Measurements from ENCODE around the gene PTPN4.

PTPN4 gene

GRCh38 chr2:119731983-119732382 is 27.7 kb upstream of the PTPN4 start:
- DNase-seq (ENCODE audit: low read depth) = no peak

- DNase-seq (ENCODE audit: low read depth) = no peak
Observed at GRCh38 chr2:119732601-119733164, 27.0 kb upstream of the PTPN4 start.

- no peak for DNase-seq (ENCODE audit: low read depth)
Observed at GRCh38 chr2:119734047-119734446, 25.7 kb upstream of the PTPN4 start.

GRCh38 chr2:119735565-119735964 is 24.2 kb upstream of the PTPN4 start:
- no peak for DNase-seq (ENCODE audit: low read depth)

DNA sequence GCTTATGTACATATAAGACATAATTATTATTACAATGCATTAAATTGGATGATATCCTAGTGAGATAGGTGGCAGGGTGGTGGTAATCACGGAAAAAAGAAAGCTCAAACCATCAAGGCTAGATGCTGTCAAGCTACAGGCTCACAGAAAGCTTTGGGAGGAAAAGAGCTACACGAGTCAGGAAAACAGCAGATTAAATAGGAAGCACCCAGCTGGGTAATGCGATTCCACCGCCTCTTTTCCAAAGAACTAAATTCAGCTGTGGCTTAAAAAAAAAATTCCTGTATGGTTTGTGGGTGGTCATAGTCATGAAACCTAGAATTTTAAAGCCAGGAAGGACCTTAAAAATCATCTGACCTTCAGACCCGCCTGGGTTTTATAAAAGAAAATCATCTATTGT is 23.7 kb upstream of the PTPN4 start:
- DNase-seq (ENCODE audit: low read depth) = no peak

DNA sequence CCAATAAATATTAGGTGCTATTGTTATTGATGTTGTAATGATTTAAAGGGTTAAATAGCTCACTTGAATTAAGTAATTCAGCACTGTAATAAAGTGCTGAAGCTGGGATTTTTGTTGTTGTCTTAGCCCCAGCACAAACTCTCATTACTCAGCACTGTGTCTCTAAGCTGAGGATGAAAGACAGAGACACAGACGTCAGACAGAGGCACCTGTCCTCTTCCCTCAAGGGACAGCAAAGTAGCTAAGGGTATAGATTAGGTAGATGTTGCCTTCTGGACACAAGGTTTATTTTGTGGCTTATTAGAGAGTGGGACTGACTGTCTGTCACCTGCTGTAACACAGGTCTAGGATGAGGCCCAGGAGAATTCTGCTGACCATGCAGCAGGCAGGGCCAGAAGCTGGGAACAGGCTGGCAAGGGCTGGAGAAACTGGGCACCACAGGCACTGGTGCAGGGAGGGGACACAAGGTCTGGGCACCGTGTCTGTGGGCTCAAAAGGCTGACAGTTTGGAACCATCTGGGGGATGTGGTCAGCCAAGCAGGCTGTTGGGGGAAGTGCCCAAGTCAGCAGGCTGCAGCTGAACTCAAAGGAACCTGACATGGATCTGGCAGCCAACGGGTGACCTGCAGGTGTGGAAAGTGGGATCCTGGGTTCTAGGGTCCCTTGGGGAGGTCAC is 20.0 kb upstream of the PTPN4 start:
- DNase-seq (ENCODE audit: low read depth) = no peak

GRCh38 chr2:119741001-119741400 is 18.7 kb upstream of the PTPN4 start:
- DNase-seq (ENCODE audit: low read depth) = no peak

DNA sequence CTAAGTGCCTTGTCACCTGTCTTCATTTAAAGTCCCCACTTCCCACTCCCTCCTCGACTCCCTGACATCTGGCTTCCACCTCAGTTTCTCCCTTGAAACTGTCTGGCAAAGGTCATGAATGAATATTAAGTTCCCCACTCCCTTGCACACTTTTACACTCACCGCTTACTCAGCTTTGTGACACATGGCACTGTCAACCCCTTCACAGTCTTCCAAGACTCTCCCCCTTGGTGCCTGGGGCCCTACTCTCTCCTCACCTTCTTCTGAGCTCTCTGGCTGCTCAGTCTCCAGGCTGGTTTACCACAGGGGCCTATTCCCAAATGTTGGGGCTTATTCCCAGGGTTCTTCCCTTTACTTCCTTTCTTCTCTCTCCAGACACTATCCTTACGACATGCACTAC is 17.9 kb upstream of the PTPN4 start:
- no peak for DNase-seq (ENCODE audit: low read depth)

- peak; percentile 62 for DNase-seq (ENCODE audit: low read depth)
Observed at GRCh38 chr2:119744335-119744939, 15.3 kb upstream of the PTPN4 start.

DNA sequence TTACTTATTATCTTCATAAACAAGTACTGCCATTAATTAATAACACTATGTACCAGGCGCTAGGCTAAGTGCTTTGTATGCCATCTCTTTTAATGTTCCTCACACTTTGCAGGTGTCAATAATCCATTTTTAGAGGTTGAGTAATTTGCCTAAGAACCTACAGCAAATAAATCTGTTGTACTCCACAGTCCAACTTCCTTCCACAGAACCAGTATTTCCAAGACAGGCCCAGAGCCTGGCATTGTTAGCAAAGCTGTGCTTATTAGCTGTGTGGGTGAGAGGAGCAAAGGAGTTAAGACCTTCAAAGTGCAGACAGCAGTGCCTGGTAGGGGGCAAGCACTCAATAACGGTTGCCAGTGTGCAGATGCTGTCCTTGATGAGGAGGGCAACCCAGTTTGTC is 14.2 kb upstream of the PTPN4 start:
- no peak for DNase-seq (ENCODE audit: low read depth)

GRCh38 chr2:119746836-119747686 is 12.7 kb upstream of the PTPN4 start:
- no peak for DNase-seq (ENCODE audit: low read depth)

- peak; percentile 52 for DNase-seq (ENCODE audit: low read depth)
Observed at GRCh38 chr2:119748135-119748534, 11.6 kb upstream of the PTPN4 start.

DNA sequence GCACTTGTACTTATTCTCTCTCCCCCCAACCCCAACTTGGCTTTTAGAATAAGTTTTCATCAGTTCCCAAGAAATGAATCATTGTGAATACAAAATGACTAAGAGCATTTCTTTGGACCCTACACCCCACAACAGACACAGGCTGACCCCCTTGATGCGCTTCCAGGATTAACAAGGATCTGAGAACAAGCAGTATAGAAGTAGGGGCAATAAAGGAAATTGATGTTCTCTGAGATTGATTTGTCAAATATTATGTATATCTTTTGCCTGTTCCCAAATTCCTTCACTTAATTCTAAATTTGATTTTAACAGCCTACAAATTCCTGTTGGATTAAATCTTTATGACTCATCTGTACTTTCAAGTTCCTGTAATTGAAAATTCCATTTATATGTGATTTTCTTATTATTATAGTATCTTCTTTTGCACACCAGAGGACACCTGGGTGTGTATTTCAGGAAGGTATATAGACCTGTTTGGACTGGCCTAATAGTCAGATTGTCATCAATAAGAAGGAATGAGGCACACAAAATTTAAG is 10.2 kb upstream of the PTPN4 start:
- DNase-seq (ENCODE audit: low read depth) = no peak

DNA sequence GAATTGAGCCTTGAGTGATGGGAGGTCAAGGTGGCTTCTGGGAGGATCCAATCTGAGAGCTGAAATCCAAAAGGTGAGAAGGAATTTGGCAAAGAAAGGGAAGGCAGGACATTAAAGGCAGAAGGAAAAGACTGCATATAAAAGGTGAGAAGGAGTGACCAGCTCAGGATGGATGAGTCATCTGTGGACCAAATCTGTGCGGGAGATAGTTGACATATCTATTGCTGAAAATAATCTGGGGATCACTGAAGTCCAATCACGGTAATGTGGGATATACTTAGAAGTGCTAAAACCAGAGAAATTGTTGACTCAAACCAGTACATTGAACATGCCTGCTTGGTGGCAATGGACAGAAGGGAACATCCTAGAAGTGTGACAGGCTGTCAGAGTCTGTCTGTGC is 8.0 kb upstream of the PTPN4 start:
- DNase-seq (ENCODE audit: low read depth) = no peak

- DNase-seq (ENCODE audit: low read depth) = peak; percentile 47
Observed at GRCh38 chr2:119753041-119753929, 6.4 kb upstream of the PTPN4 start.

GRCh38 chr2:119753930-119754321 is 5.8 kb upstream of the PTPN4 start:
- DNase-seq (ENCODE audit: low read depth) = peak; percentile 40

DNA sequence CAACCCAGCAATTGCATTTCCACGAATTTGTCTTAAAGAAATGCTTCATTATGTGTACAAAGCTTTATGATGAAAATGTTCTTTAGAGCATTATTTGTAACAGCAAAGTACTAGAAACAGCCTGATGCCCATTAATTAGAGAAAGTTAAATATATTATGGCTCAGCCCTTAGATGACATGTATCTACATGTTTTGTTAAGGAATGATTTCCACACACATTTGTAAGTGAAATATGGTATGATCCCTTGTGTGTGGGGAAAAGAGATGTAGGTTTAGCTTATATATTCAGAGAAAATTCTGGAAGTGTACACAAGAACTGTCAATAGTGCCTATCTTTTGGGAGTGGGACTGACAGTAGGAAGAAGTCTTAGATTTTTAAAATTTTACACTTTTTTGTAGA is 3.8 kb upstream of the PTPN4 start:
- no peak for DNase-seq (ENCODE audit: low read depth)

DNA sequence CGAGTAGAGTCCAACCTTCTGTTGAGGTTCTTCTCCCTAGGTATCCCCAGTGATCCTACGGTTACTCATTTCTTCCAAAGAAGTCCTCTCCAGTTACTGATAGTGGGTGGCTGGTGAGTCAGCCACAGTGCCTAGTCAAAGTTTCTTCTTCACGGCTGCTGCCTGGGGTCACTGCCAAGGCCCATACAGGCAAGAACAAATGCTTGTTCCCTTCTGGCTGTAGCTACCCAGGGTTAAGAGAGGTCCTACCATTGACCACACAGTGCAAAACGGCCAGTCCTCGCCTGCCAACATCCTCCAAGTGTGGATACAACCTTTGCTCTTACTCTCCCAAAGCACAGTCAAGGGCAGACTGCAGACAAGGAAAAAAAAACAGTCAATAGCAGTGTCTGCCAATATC is 2.9 kb upstream of the PTPN4 start:
- peak; percentile 68 for DNase-seq (ENCODE audit: low read depth)

GRCh38 chr2:119758881-119759450 is 756 bp upstream of the PTPN4 start:
- no peak for DNase-seq (ENCODE audit: low read depth)

GRCh38 chr2:119760237-119760955 is 674 bp downstream of the PTPN4 start:
- peak; percentile 11 for DNase-seq (ENCODE audit: low read depth)

DNA sequence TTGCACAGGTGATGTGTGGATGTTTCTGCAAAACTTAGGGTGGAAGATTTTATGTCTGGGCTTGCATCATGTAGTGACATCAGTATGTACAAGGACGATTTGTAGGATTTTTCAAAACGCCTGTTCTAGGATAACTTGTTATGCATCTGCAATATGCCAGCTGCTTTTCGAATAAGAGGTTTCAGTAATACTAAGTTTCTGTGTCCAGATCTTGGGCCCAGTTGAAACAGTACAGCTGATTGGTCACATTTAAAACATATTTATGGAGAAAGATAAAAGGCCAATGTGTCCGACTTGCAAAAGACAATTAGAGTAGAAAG is 1.2 kb downstream of the PTPN4 start:
- peak; percentile 40 for DNase-seq (ENCODE audit: low read depth)
